HG02885 (cell line): ENCODE measurements around the gene MND1.

Experiments used
- ATAC-seq: cut with Tn5 transposase; IDR thresholded peaks from one replicate; pipeline ENCODE4 v1.9.1; 2021; ENCODE audit warnings: mild to moderate bottlenecking; ENCODE audit not compliant: unreplicated experiment, poor library complexity

Gene MND1

DNA sequence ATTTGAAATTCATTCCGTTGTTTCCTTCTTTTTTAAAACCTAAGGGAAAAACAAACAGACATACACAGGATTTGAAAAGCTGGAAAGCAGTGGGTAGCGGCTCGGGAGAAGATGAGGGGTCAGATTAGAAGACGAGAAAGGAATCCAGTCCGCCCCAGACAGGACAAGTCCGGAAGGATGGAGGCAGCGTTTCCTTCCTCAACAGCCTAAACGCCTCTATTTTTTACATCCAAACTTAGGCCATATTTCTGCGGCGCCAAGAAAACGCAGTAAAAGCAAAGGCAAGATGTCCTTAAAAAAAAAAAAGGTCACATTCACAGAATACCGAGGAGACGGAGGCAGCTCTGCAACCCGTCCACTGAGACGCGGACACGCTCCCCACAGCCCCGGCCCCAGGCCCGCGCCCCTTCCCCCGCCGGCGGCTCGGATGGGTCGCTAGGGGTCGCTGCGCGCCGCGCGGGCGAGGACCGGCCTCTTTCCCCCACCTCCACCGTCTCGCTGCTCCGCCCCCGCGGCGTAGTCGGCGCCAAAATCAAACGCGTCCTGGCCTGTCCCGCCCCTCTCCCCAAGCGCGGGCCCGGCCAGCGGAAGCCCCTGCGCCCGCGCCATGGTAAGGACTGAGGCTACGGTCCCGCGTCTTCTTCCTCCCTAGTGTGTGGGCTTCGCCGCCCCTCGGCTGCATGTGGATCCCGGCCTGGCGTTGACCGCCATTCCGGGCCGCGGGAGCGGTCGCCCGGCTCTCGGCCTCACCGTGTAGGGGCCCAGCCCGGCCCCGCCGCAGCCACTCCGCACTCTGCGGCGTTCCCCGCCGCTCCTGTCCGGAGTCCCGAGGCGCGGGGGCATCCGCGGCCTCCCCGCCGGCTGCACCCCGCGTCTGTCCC is at the start of gene MND1:
TSS of gene MND1 (plus strand) at position 558 of the 881 bp plus-strand sequence. CDS start at position 608, 50 bp downstream.
- ATAC-seq: peak; percentile 79

GRCh38 chr4:153295131-153295755 is 49.2 kb upstream of the MND1 start:
- no peak for ATAC-seq

DNA sequence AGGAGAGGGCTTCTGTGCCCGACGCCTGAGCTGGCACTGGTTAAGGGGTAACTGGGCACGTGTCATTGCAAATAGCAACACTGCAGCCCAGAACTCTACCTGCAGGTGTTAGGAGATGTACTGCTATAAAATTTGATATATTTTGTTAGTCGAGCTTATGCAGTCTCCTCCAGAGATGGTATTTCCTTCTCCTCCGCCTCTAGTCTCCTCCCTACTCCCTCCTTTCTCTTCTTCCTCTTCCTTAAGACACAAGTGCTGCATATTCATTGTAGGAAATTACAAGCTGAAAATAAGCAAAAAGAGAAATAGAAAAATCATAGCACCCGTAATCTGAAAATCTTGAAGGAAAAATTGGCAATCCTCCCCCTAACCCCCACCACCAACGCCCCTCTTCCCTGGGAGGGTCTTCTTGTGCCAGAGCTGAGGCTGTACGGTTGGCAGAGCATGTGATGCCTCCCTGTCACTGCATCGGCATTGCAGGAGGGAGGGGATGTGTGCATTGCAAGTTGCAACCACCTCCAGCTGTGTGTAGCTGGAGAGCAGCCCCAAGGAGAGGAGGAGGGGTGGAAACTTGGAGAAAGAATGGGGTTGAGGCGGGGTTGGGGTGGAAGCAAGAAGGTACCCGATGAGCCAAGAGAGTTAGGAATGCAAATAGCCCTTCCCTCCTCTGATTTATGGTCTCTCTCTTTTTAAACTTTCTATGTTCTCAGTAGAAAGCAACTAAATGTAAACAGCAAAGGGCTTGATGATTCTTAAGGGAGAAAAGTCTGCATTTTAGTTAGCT is 48.3 kb upstream of the MND1 start:
- ATAC-seq: no peak

GRCh38 chr4:153297116-153297515 is 47.4 kb upstream of the MND1 start:
- no peak for ATAC-seq

DNA sequence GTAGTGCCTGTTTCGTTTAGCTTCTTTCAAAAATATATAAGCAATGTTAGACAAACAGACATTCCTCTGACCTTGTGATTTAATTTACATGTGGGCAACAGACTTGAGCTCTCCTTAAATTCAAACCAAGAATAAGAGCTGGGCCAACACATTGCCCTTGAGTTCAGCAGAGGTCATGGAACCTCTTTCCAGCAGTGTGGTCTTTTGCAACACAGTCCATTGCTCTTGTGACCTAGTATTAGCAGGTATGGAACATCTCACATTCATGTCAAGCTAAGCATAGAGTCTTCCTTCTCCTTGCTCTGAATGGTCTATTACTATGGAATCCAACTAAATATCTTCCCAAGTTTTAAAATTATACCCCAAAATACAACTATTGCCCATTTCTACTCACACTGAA is 33.7 kb upstream of the MND1 start:
- no peak for ATAC-seq

DNA sequence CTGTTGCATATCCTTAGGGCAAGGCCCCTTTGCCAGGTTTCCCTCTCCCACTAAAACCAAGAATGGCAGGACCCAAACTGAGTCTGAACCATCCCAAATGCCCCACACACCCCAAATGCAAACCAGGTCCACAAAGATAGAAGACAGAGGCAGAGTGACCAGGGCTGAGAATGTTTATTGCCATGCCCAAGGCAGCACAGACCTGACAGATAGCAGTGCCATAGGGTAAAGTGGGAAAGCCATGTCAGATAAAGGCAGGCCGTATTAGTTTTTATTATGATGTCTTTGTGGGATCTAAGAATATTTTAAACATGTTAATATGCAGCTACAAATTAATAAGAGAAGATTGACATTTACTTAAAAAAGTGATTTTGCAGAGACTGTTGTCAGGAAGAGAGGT is 29.6 kb upstream of the MND1 start:
- no peak for ATAC-seq

GRCh38 chr4:153318696-153319320 is 25.7 kb upstream of the MND1 start:
- ATAC-seq: peak; percentile 65

- no peak for ATAC-seq
These were observed 21.7 kb upstream of the MND1 start for GRCh38 chr4:153322791-153323190.

- no peak for ATAC-seq
These were observed 20.4 kb upstream of the MND1 start for GRCh38 chr4:153324046-153324445.

DNA sequence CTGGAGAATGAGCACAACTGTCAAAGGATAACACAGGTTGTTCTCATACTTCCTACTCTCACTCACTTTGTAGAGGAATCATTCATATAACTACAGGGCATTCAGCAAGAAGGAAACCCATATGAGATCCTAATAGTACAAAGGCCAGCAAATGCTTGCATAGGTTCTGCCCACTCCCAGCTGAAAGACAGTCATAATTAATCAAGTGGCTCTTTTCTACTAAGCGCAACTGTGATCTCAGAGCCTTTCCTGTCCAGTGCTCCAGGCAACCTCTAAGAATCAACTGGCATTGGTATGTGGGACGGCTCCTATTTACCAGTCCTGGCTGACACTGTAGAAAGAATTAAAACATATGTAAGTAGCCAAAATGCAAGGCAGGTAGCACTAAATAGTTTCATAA is 18.9 kb upstream of the MND1 start:
- no peak for ATAC-seq

GRCh38 chr4:153326513-153326912 is 18.0 kb upstream of the MND1 start:
- no peak for ATAC-seq

- peak; percentile 86 for ATAC-seq
These were observed 17.2 kb upstream of the MND1 start for GRCh38 chr4:153327247-153327646.

DNA sequence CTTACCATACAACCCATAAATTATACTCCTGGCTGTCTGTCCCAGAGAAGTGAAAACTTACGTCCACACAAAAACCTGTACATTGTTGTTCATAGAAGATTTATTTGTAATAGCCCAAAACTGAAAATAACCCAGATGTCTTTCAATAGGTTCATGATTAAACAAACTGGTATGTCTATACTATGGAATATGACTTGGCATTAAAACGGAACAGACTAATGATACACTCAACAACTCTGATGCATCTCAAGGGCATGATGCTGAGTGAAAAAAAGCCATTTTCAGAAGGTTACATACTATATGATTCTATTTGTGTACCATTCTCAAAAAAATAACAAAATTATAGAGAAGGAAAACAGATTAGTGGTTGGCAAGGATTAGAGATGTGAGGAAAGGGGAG is 11.6 kb upstream of the MND1 start:
- no peak for ATAC-seq

GRCh38 chr4:153333874-153334273 is 10.6 kb upstream of the MND1 start:
- no peak for ATAC-seq

DNA sequence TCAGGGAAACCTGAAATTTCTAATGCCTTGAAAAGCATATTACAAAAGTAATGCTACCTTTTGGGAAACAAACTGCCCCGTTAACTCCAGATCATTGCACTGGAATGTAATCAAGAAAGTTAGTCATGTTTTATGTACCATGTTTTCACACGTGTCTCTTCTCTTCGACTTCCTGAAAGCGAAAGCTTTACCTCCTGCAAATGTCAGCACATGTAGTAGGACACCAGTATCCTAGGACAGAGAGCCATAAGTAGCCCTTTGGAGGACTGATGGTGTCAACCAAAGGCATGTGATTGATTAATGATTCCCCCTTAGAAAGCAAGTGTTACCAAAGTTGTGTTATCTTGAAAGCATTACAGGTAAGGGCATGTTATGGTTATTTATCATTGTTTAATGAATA is 8.8 kb upstream of the MND1 start:
- ATAC-seq: no peak

DNA sequence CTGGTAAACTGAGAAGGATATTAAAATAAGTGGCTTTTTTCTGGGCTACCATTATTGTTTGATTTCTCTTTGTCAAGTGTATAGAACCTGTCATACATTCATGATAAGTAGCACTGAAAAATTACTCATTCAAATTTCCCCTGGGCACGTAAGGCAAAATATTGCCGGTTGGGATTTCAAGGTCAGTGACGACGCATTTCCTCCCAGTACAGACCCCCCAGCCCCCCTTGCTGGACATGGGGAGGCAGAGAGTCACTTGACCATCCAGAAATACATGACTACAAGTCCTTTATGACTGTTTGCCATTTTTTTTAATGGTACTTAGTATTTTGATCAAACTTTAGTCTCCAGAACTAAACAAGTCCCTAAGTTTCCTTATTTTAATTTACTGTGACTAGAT is 6.8 kb upstream of the MND1 start:
- ATAC-seq: no peak

- ATAC-seq: no peak
These were observed 2.9 kb upstream of the MND1 start for GRCh38 chr4:153341575-153342090.

GRCh38 chr4:153342751-153343552 is 1.5 kb upstream of the MND1 start:
- no peak for ATAC-seq
